ENCODE results near the gene USP53. TPM values are rescaled to one million over a fixed set of nuclear protein-coding genes. Genes with fewer than 3 reads are reported as not detected.

Gene USP53
- total RNA-seq, 4 donors from 2014 or later: 68.1 to 116 (median 78.4) TPM

- intact Hi-C loops (cut with DNase I): no loop called here
- Histone ChIP-seq H3K36me3 (peaks cover 0 to 8% (median 0%) of the 10 kb centered on the region in 4 donors), H3K27ac (replicated peaks in 1 of 4) (no peak overlapping the region), H3K9me3 (no peaks in the 10 kb centered on the region), H3K4me3 (no peak overlapping the region), H3K27me3 (no peaks in the 10 kb centered on the region), H3K4me1 (no peaks in the 10 kb centered on the region)
- WGBS: 81% methylated on average over 1 of the region's 1 CpG
- DNase-seq (ENCODE audit: extremely low spot score): no peak
- TF ChIP-seq EP300 (IDR thresholded peaks at IDR 0.05): no peak
Measured at GRCh38 chr4:119179011-119179410, 33.5 kb upstream of the USP53 start.

- no peak for TF ChIP-seq EP300 (IDR thresholded peaks at IDR 0.05)
- no peak for TF ChIP-seq POLR2A (IDR thresholded peaks at IDR 0.05; ENCODE audit: low read depth)
- TF ChIP-seq POLR2AphosphoS5 (IDR thresholded peaks at IDR 0.05): no peak
- TF ChIP-seq, protein P1, sequence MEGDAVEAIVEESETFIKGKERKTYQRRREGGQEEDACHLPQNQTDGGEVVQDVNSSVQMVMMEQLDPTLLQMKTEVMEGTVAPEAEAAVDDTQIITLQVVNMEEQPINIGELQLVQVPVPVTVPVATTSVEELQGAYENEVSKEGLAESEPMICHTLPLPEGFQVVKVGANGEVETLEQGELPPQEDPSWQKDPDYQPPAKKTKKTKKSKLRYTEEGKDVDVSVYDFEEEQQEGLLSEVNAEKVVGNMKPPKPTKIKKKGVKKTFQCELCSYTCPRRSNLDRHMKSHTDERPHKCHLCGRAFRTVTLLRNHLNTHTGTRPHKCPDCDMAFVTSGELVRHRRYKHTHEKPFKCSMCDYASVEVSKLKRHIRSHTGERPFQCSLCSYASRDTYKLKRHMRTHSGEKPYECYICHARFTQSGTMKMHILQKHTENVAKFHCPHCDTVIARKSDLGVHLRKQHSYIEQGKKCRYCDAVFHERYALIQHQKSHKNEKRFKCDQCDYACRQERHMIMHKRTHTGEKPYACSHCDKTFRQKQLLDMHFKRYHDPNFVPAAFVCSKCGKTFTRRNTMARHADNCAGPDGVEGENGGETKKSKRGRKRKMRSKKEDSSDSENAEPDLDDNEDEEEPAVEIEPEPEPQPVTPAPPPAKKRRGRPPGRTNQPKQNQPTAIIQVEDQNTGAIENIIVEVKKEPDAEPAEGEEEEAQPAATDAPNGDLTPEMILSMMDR (IDR thresholded peaks at IDR 0.05): no peak
- intact Hi-C loops (cut with DNase I): no loop called here
- no peak overlapping the region for H3K27ac ChIP-seq (replicated peaks in 1 of 4)
- peaks cover 0 to 3% (median 0%) of the 10 kb centered on the region in 4 donors for H3K36me3 ChIP-seq
- H3K4me1 ChIP-seq: peaks cover 0 to 15% (median 14%) of the 10 kb centered on the region in 4 donors
- 98% methylated on average over 2 of the region's 2 CpGs for WGBS
- H3K9me3 ChIP-seq: no peaks in the 10 kb centered on the region
- no peak overlapping the region for H3K4me3 ChIP-seq
- DNase-seq (ENCODE audit: extremely low spot score): no peak
- H3K27me3 ChIP-seq: no peaks in the 10 kb centered on the region
Measured at GRCh38 chr4:119184128-119184527, 28.4 kb upstream of the USP53 start.

- H3K4me1 ChIP-seq: peaks cover 0 to 39% (median 37%) of the 10 kb centered on the region in 4 donors
- H3K27ac ChIP-seq (replicated peaks in 1 of 4): peak overlapping the region; percentile 70 to 82 (median 80)
- intact Hi-C loops (cut with DNase I): no loop called here
- H3K9me3 ChIP-seq: no peaks in the 10 kb centered on the region
- peak; percentile 68 to 80 for TF ChIP-seq POLR2AphosphoS5 (IDR thresholded peaks at IDR 0.05)
- TF ChIP-seq, protein P1 (IDR thresholded peaks at IDR 0.05): no peak
- TF ChIP-seq POLR2A (IDR thresholded peaks at IDR 0.05; ENCODE audit: low read depth): no peak
- peak; percentile 72 for TF ChIP-seq EP300 (IDR thresholded peaks at IDR 0.05)
- peaks cover 0 to 3% (median 0%) of the 10 kb centered on the region in 4 donors for H3K36me3 ChIP-seq
- H3K4me3 ChIP-seq: peak overlapping the region in 2 of 4 donors; percentile 15 to 24
- no peak for DNase-seq (ENCODE audit: extremely low spot score)
- H3K27me3 ChIP-seq: no peaks in the 10 kb centered on the region
- 18% methylated on average over 1 of the region's 1 CpG for WGBS
Measured at GRCh38 chr4:119189638-119190037, 22.9 kb upstream of the USP53 start.

DNA sequence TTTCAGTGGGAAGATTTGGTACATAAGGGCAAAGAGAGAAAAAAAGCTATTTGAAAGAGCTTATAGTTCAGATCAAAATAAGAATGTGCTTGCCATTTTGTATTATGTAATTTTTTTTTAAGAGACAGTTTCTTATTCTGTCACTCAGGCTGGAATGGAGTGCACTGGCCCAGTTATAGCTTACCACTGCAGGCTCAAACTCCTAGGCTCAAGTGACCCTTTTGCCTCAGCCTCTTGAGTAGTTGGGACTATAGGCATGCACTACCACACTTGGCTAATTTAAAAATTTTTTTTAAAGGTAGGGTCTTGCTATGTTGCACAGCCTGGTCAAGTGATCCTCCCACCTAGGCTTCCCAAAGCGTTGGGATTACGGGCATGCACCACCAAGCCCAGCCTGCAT, 22.2 kb upstream of the USP53 start:
- Histone ChIP-seq H3K4me1 (peaks cover 0 to 39% (median 37%) of the 10 kb centered on the region in 4 donors), H3K36me3 (peaks cover 0 to 3% (median 0%) of the 10 kb centered on the region in 4 donors), H3K4me3 (no peak overlapping the region), H3K9me3 (no peaks in the 10 kb centered on the region), H3K27me3 (no peaks in the 10 kb centered on the region), H3K27ac (replicated peaks in 1 of 4) (peak overlapping the region; percentile 70 to 82 (median 80))
- DNase-seq (ENCODE audit: extremely low spot score): no peak
- 93% methylated on average over 2 of the region's 2 CpGs for WGBS
- intact Hi-C loops (cut with DNase I): no loop called here
- TF ChIP-seq POLR2A (IDR thresholded peaks at IDR 0.05; ENCODE audit: low read depth) (no peak), POLR2AphosphoS5 (IDR thresholded peaks at IDR 0.05) (no peak), EP300 (IDR thresholded peaks at IDR 0.05) (no peak)
- TF ChIP-seq, protein P1 (IDR thresholded peaks at IDR 0.05): no peak

DNA sequence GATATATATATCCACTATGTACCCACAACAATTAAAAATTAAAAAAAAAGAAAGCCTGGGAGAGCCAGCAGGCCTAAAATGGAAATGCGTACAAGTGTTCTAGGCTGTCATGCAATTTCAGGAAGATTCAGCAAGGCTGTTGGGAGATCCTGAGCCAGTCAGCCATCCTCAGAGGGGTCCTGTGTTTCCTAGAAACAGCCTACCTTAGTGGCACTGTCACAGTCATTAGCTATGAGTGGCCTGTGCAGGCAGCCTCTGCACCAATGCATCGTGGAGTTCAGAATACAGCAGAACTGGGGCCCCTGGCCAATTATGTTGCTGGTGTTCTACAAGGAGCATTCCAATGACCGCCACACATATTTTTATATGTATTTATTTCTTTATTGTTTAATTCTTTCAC, 21.0 kb upstream of the USP53 start:
- Histone ChIP-seq H3K4me1 (peaks cover 0 to 39% (median 37%) of the 10 kb centered on the region in 4 donors), H3K27ac (replicated peaks in 1 of 4) (peak overlapping the region in 1 of 4 donors; percentile 82), H3K36me3 (peaks cover 0 to 3% (median 0%) of the 10 kb centered on the region in 4 donors), H3K9me3 (no peaks in the 10 kb centered on the region), H3K27me3 (no peaks in the 10 kb centered on the region), H3K4me3 (no peak overlapping the region)
- no peak for DNase-seq (ENCODE audit: extremely low spot score)
- WGBS: 90% methylated on average over 3 of the region's 3 CpGs
- no peak for TF ChIP-seq POLR2A (IDR thresholded peaks at IDR 0.05; ENCODE audit: low read depth)
- no peak for TF ChIP-seq POLR2AphosphoS5 (IDR thresholded peaks at IDR 0.05)
- TF ChIP-seq, protein P1 (IDR thresholded peaks at IDR 0.05): no peak
- TF ChIP-seq EP300 (IDR thresholded peaks at IDR 0.05): no peak
- intact Hi-C loops (cut with DNase I): no loop called here
